NT2/D1 (cell line): Measurements from ENCODE around the gene HOXB6.

Experiments
- DNase-seq: peaks from one replicate; pipeline ENCODE4 v3.0.0-alpha.2; 2011; ENCODE audit warnings: low read depth, low spot score
- H3K27me3 ChIP-seq: 2 replicates; pipeline ENCODE4 v1.6.0; 2011; ENCODE audit warnings: mild to moderate bottlenecking; ENCODE audit not compliant: insufficient read length, insufficient read depth
- H3K36me3 ChIP-seq: 2 replicates; pipeline ENCODE4 v1.6.1; 2011; ENCODE audit warnings: mild to moderate bottlenecking, low read length, mixed read lengths; ENCODE audit not compliant: insufficient read depth, insufficient read length
- H3K4me1 ChIP-seq: 2 replicates; pipeline ENCODE4 v1.5.1; 2011; ENCODE audit not compliant: insufficient read depth, insufficient read length
- H3K4me3 ChIP-seq: 2 replicates; pipeline ENCODE4 v1.5.1; 2011; ENCODE audit warnings: low read depth; ENCODE audit not compliant: insufficient read length
- H3K9ac ChIP-seq: 2 replicates; pipeline ENCODE4 v1.6.0; 2011; ENCODE audit warnings: low read depth; ENCODE audit not compliant: insufficient read length
- H3K9me3 ChIP-seq: 2 replicates; pipeline ENCODE4 v1.5.1; 2011; ENCODE audit warnings: mild to moderate bottlenecking, low read length; ENCODE audit not compliant: insufficient read depth
- SUZ12 ChIP-seq: IDR thresholded peaks from 2 replicates; pipeline ENCODE4 v1.6.1; 2011; ENCODE audit not compliant: insufficient read length, insufficient read depth; ENCODE audit errors: extremely low read depth
- YY1 ChIP-seq: IDR thresholded peaks from 2 replicates; pipeline ENCODE4 v1.6.1; 2011; ENCODE audit not compliant: insufficient read length, insufficient read depth
- ZNF274 ChIP-seq: IDR thresholded peaks from 2 replicates; pipeline ENCODE4 v1.6.1; 2011; ENCODE audit warnings: mild to moderate bottlenecking, low read depth, low read length

Gene HOXB6

GRCh38 chr17:48575673-48576478, 28.9 kb downstream of the HOXB6 start:
- Histone ChIP-seq H3K36me3 (no peaks in the 10 kb centered on the region), H3K9me3 (no peaks in the 10 kb centered on the region), H3K4me1 (peaks cover 3% of the 10 kb centered on the region), H3K27me3 (peaks cover 98% of the 10 kb centered on the region), H3K4me3 (no peak overlapping the region), H3K9ac (no peak overlapping the region)
- TF ChIP-seq ZNF274: no peak
- peak; percentile 92 for TF ChIP-seq SUZ12
- no peak for DNase-seq

- DNase-seq: no peak
- Histone ChIP-seq H3K4me3 (no peak overlapping the region), H3K9ac (no peak overlapping the region), H3K4me1 (peaks cover 6% of the 10 kb centered on the region), H3K36me3 (no peaks in the 10 kb centered on the region), H3K27me3 (peaks cover 98% of the 10 kb centered on the region), H3K9me3 (no peaks in the 10 kb centered on the region)
- TF ChIP-seq ZNF274 (no peak), SUZ12 (peak; percentile 5), YY1 (no peak)
These were observed 29.7 kb downstream of the HOXB6 start for GRCh38 chr17:48575066-48575582.

DNA sequence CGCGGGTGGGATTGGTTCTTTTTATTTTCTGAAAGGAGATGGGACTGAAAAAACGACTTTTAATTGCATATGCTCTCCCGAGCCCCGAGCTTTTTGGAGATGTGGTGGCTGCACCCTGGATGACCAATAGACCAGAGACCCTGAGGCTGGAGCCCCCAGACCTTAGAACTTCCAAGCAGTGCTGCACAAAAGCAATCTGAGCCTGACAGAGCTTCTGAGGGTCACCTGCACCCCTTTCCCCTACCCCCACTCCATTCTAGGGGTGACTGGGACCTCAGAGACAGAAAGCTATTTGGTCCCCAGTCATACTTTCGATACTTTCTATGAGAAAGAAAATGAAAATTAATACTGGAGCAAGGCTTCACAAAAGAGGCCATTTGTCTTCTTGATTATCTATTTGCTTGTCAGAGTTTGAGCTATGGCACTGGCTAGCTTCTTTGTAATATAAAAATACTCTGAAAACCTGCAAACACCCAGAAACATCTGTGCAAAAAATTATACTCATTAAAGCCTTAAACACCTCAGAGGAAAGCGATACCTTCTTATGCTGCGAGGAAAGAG, 30.2 kb downstream of the HOXB6 start:
- no peak overlapping the region for H3K9ac ChIP-seq
- TF ChIP-seq SUZ12 (no peak), ZNF274 (no peak), YY1 (no peak)
- H3K4me3 ChIP-seq: no peak overlapping the region
- peaks cover 98% of the 10 kb centered on the region for H3K27me3 ChIP-seq
- no peaks in the 10 kb centered on the region for H3K36me3 ChIP-seq
- H3K9me3 ChIP-seq: no peaks in the 10 kb centered on the region
- H3K4me1 ChIP-seq: peaks cover 6% of the 10 kb centered on the region
- DNase-seq: no peak

GRCh38 chr17:48571826-48572417, 32.9 kb downstream of the HOXB6 start:
- DNase-seq: no peak
- no peak overlapping the region for H3K4me3 ChIP-seq
- TF ChIP-seq SUZ12 (peak; percentile 10), YY1 (no peak)
- no peak overlapping the region for H3K9ac ChIP-seq
- H3K36me3 ChIP-seq: no peaks in the 10 kb centered on the region
- peaks cover 4% of the 10 kb centered on the region for H3K4me1 ChIP-seq
- peaks cover 100% of the 10 kb centered on the region for H3K27me3 ChIP-seq
- peaks cover 5% of the 10 kb centered on the region; the same call in 1 of the 2 replicates for H3K9me3 ChIP-seq

DNA sequence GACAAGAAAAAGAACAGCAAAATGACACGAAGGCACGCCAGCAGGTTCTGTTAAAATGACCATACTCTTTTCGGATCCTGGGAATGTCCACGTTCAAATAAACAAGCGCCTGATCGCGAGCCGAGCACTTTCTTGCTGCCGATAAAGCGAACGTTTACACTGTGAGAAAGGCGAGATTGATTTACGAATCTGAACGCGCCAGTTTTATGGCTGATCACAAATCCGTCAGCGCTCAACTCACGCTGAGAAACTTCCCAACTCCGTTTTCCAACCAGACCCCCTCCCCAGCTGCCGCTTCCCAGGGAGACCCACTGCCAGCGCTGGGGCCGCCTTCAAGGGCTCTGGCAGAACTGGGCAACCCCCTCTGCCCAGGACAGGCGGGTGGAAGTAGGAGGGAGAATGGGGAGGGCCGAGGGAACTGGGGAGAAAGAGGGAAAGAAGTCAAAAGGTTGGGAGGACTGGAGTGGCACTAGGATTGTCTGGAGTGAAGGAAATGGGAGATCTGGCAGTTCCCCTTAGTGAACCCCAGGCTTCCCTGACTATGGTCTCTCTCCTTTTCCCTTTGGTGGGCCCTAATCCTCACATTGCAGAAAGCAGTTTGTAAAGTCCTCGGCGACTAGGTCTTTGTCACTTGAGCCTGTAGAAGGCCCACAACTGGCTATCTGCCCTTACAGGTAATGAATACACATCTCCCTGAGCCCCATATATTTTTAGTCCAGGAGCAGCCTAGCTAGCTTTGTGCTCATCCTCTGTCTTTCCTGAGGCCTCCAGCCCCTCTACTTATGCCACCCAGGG, 33.6 kb downstream of the HOXB6 start:
- no peaks in the 10 kb centered on the region for H3K36me3 ChIP-seq
- no peak for DNase-seq
- TF ChIP-seq SUZ12 (peak; percentile 28), YY1 (no peak)
- no peak overlapping the region for H3K4me3 ChIP-seq
- H3K27me3 ChIP-seq: peaks cover 100% of the 10 kb centered on the region
- H3K4me1 ChIP-seq: peaks cover 2% of the 10 kb centered on the region
- H3K9me3 ChIP-seq: peaks cover 11% of the 10 kb centered on the region; the same call in 1 of the 2 replicates
- H3K9ac ChIP-seq: no peak overlapping the region

GRCh38 chr17:48570325-48571023, 34.3 kb downstream of the HOXB6 start:
- no peaks in the 10 kb centered on the region for H3K36me3 ChIP-seq

More at GRCh38 chr17:48570325-48571023, 34.3 kb downstream of the HOXB6 start:
- Histone ChIP-seq H3K4me3 (no peak overlapping the region), H3K9ac (no peak overlapping the region), H3K27me3 (peaks cover 100% of the 10 kb centered on the region), H3K9me3 (peaks cover 11% of the 10 kb centered on the region; the same call in 1 of the 2 replicates), H3K4me1 (peaks cover 2% of the 10 kb centered on the region)
- TF ChIP-seq YY1 (no peak), ZNF274 (no peak), SUZ12 (peak; percentile 87)
- no peak for DNase-seq
